Measurements from ENCODE around the gene PRKCB. TPM values are rescaled to one million over a fixed set of nuclear protein-coding genes. Genes with fewer than 3 reads are reported as not detected.

Gene PRKCB
- total and polyA plus RNA-seq, 2 experiments from 2014 or later = 3.7 to 16.4 TPM

GRCh38 chr16:23909792-23910418 lies 74.1 kb downstream of the PRKCB start:
- Histone ChIP-seq H3K4me3 (no peak overlapping the region), H3K36me3 (ENCODE audit: insufficient read depth) (no peaks in the 10 kb centered on the region), H3K9me2 (ENCODE audit: insufficient read depth) (0 out of 2 replicates have a peak, but pooled peaks cover 2% of the 10 kb centered on the region), H4K20me1 (replicated peaks; ENCODE audit: insufficient read depth) (no peaks in the 10 kb centered on the region), H3K27ac (ENCODE audit: low read depth) (no peak overlapping the region), H3K4me1 (ENCODE audit: insufficient read depth) (peaks cover 9% of the 10 kb centered on the region), H3K4me2 (no peak overlapping the region), H2AFZ (no peak overlapping the region), H3K27me3 (ENCODE audit: insufficient read depth) (no peaks in the 10 kb centered on the region), H3K79me2 (replicated peaks; ENCODE audit: insufficient read depth) (no peaks in the 10 kb centered on the region), H3F3A (replicated peaks; ENCODE audit: low read depth) (no peaks in the 10 kb centered on the region)
- no peak overlapping the region for H3K4me3 Mint-ChIP-seq
- TF ChIP-seq CREB1 (CRISPR knock-in tag; IDR thresholded peaks at IDR 0.05; ENCODE audit: low read depth) (no peak), ZNF462 (CRISPR knock-in tag; IDR thresholded peaks at IDR 0.05) (no peak), ETS1 (IDR thresholded peaks at IDR 0.05) (no peak), EZH2phosphoT487 (IDR thresholded peaks at IDR 0.05; ENCODE audit: unreplicated experiment) (no peak), NANOG (IDR thresholded peaks at IDR 0.05; ENCODE audit: borderline replicate concordance) (no peak), ZNF114 (CRISPR knock-in tag; IDR thresholded peaks at IDR 0.05) (no peak), ZNF331 (CRISPR knock-in tag; IDR thresholded peaks at IDR 0.05; ENCODE audit: low read depth) (no peak), JUNB (IDR thresholded peaks at IDR 0.05; ENCODE audit: unreplicated experiment) (no peak), POLR2AphosphoS5 (IDR thresholded peaks at IDR 0.05; ENCODE audit: low read depth) (no peak), STAT1 (IDR thresholded peaks at IDR 0.05; ENCODE audit: unreplicated experiment) (no peak)
- H3K27ac Mint-ChIP-seq = no peak overlapping the region
- no peaks in the 10 kb centered on the region for H3K9me3 Mint-ChIP-seq
- no peak for ATAC-seq
- peaks cover 19% of the 10 kb centered on the region for H3K4me1 Mint-ChIP-seq
- no peaks in the 10 kb centered on the region for H3K36me3 Mint-ChIP-seq (ENCODE audit: low read depth)
- DNase-seq (ENCODE audit: low spot score) = no peak
- H3K27me3 Mint-ChIP-seq (ENCODE audit: insufficient read depth, low read depth, poor library complexity) = peaks cover 6% of the 10 kb centered on the region
